SK-N-SH (cell line): ENCODE results near the gene PTBP1. TPM values are rescaled to one million over a fixed set of nuclear protein-coding genes. Genes with fewer than 3 reads are reported as not detected.

Experiments
- CTCF ChIA-PET: fragments of 300-600, 350-600 bp; formaldehyde crosslinking; extraction: SDS; loops from one replicate; lab custom pipeline; 2021; lab: Yijun Ruan, JAX
- POLR2A ChIA-PET: fragments of 350-600 bp; sonication (Branson Sonifier 250); formaldehyde crosslinking; extraction: SDS; loops from one replicate; lab custom pipeline; 2020; ENCODE audit warnings: antibody characterized with exemption, inconsistent platforms; lab: Yijun Ruan, JAX
- DNase-seq: peaks from one replicate; pipeline ENCODE4 v3.0.0; 2012
- H2AFZ ChIP-seq: fragments of 200-600 bp; sonication (generic); 2 replicates; pipeline ENCODE4 v1.8.1; 2016; ENCODE audit warnings: antibody characterized with exemption, mild to moderate bottlenecking, low read depth
- H3F3A ChIP-seq: fragments of 200-600 bp; sonication (generic); replicated peaks from 2 replicates; pipeline ENCODE3; 2016; ENCODE audit warnings: antibody characterized with exemption, mild to moderate bottlenecking; ENCODE audit not compliant: insufficient read depth
- H3K27ac ChIP-seq, 2 experiments: fragments of 200-500 bp in 1 of 2; fragments of 200-600 bp in 1 of 2; sonication (Bioruptor generic) in 1 of 2; sonication (generic), shearing (Covaris generic) in 1 of 2; 2 replicates each; pipeline versions ENCODE4 v1.5.1 to v1.6.1; 2014 to 2016; ENCODE audit warnings: low read depth in 2 of 2, inconsistent platforms in 1 of 2, low read length in 1 of 2, mild to moderate bottlenecking in 1 of 2, mixed read lengths in 1 of 2
- H3K27me3 ChIP-seq: fragments of 200-600 bp; sonication (generic), shearing (Covaris generic); 2 replicates; pipeline ENCODE4 v1.6.1; 2016; ENCODE audit warnings: mixed run types; ENCODE audit not compliant: insufficient read depth
- H3K36me3 ChIP-seq, 2 experiments: fragments of 200-500 bp in 1 of 2; fragments of 200-600 bp in 1 of 2; sonication (Bioruptor generic) in 1 of 2; sonication (generic) in 1 of 2; replicated peaks in 1 of 2; 2 replicates each; pipeline versions ENCODE3 to v1.5.1; 2014 to 2016; ENCODE audit warnings: low read length in 1 of 2, mild to moderate bottlenecking in 1 of 2; ENCODE audit not compliant: insufficient read depth in 2 of 2, control insufficient read depth in 1 of 2
- H3K4me1 ChIP-seq, 2 experiments: fragments of 200-500 bp in 1 of 2; fragments of 200-600 bp in 1 of 2; sonication (Bioruptor generic) in 1 of 2; sonication (generic), shearing (Covaris generic) in 1 of 2; 2 replicates each; pipeline versions ENCODE4 v1.5.1 to v1.6.1; 2014 to 2016; ENCODE audit warnings: low read depth in 1 of 2, low read length in 1 of 2, mixed run types in 1 of 2; ENCODE audit not compliant: insufficient read depth in 2 of 2, control insufficient read depth in 1 of 2
- H3K4me2 ChIP-seq: fragments of 200-600 bp; sonication (generic), shearing (Covaris generic); 2 replicates; pipeline ENCODE4 v1.6.1; 2017; ENCODE audit warnings: mixed run types
- H3K4me3 ChIP-seq, 2 experiments: fragments of 200-500 bp in 1 of 2; fragments of 200-600 bp in 1 of 2; sonication (Bioruptor generic) in 1 of 2; sonication (generic), shearing (Covaris generic) in 1 of 2; 2 replicates each; pipeline versions ENCODE4 v1.5.1 to v1.8.1; 2014 to 2016; ENCODE audit warnings: low read depth in 2 of 2, inconsistent platforms in 1 of 2, low read length in 1 of 2, mild to moderate bottlenecking in 1 of 2, mixed read lengths in 1 of 2, moderate library complexity in 1 of 2
- H3K79me2 ChIP-seq: fragments of 200-600 bp; sonication (generic); 2 replicates; pipeline ENCODE4 v1.8.1; 2017; ENCODE audit warnings: mild to moderate bottlenecking; ENCODE audit not compliant: insufficient read depth
- H3K9ac ChIP-seq: fragments of 200-600 bp; sonication (generic); 2 replicates; pipeline ENCODE4 v1.6.1; 2017; ENCODE audit warnings: mixed run types
- H3K9me2 ChIP-seq: fragments of 200-600 bp; sonication (generic); 2 replicates; pipeline ENCODE4 v1.6.1; 2017; ENCODE audit warnings: mixed run types
- H3K9me3 ChIP-seq: fragments of 200-600 bp; sonication (generic); 2 replicates; pipeline ENCODE4 v1.6.1; 2017; ENCODE audit warnings: mixed run types, mild to moderate bottlenecking, moderate library complexity
- H4K20me1 ChIP-seq: fragments of 200-600 bp; sonication (generic); 2 replicates; pipeline ENCODE4 v1.6.1; 2017; ENCODE audit warnings: mild to moderate bottlenecking, mixed run types; ENCODE audit not compliant: insufficient read depth
- CHD2 ChIP-seq: fragments of 150-350 bp; IDR thresholded peaks from 2 replicates; pipeline ENCODE4 v1.6.1; 2018; ENCODE audit warnings: low read length; ENCODE audit not compliant: partially characterized antibody
- ELF1 ChIP-seq: IDR thresholded peaks from 2 replicates; pipeline ENCODE4 v1.4.0; 2012
- FOXM1 ChIP-seq: IDR thresholded peaks from 2 replicates; pipeline ENCODE4 v1.4.0; 2012; ENCODE audit warnings: low read depth, mild to moderate bottlenecking
- MEF2A ChIP-seq: IDR thresholded peaks from 2 replicates; pipeline ENCODE4 v1.4.0; 2012; ENCODE audit warnings: low read depth, borderline replicate concordance
- MXI1 ChIP-seq: IDR thresholded peaks from 2 replicates; pipeline ENCODE4 v1.6.1; 2012; ENCODE audit warnings: mild to moderate bottlenecking, low read depth, low read length, improper control_type of control experiment
- NRF1 ChIP-seq: IDR thresholded peaks from 2 replicates; pipeline ENCODE4 v1.6.1; 2012; ENCODE audit warnings: low read depth, mild to moderate bottlenecking, low read length
- RAD21 ChIP-seq: IDR thresholded peaks from 2 replicates; pipeline ENCODE4 v1.6.1; 2012; ENCODE audit warnings: mild to moderate bottlenecking, low read length
- REST ChIP-seq: IDR thresholded peaks from 2 replicates; pipeline ENCODE4 v1.6.1; 2012; ENCODE audit warnings: mild to moderate bottlenecking, low read depth, low read length, moderate library complexity
- SMC3 ChIP-seq: IDR thresholded peaks from 2 replicates; pipeline ENCODE4 v1.6.1; 2012; ENCODE audit warnings: low read depth, low read length, improper control_type of control experiment
- WGBS: methylation state at CpG from one replicate; pipeline ENCODE4 v1.1.6; 2017; ENCODE audit warnings: low lambda C conversion rate; 5-methylcytosine and 5-hydroxymethylcytosine counted together
- polyA plus RNA-seq, 3 experiments: library from polyadenylated mRNA; depleted of rRNA; stranded (reverse); fragments of >200 nt; gene quantifications; 2 replicates each; pipeline ENCODE4 v1.2.3, GENCODE V29; 2012
- TF ChIP-seq, protein P1 (sequence below): fragments of 200-600 bp; sonication (generic); IDR thresholded peaks from 2 replicates; pipeline ENCODE4 v1.6.1; 2017; ENCODE audit warnings: antibody characterized with exemption, mild to moderate bottlenecking, moderate library complexity

Gene PTBP1
- polyA plus RNA-seq, 1 of the 3 experiments (the other 2 are of a cell fraction) = 243 TPM

- TF ChIP-seq REST (no peak), SMC3 (no peak), MEF2A (no peak), RAD21 (no peak), MXI1 (no peak), NRF1 (no peak), FOXM1 (no peak), CHD2 (no peak)
These were observed 25.2 kb upstream of the PTBP1 start (continued) for GRCh38 chr19:772063-772462.

DNA sequence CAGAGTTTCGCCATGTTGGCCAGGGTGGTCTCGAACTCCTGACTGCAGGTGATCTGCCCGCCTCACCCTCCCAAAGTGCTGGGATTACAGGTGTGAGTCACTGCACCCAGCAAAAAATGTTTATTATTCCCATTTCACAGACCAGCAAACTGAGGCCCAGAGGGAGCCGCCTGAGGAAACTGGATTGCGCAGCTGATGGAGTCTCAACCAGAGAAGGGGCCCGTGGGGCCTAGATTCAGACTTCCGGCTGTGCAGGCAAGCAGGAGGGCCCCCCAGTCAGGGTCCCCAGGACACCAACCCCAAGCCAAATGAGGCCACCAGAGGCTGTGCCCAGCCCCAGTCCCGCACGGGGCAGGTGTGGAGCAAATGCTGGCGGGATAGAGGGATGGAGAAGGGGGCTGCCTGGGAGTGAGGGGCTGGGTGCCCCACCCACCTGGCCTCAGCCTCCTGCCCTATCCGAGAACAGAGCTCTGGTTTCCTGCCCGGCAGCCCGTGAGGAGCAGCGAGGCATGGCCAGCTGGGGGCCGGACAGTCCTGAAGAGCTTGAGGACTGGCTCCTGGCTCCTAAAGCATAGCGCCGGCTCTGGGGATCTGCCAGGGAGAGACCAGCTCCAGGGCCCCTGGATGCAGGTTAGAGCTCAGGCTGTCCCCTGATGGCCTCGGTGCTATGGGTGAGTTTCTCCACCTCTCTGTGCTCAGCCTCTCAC lies 24.4 kb upstream of the PTBP1 start:
- no peak for TF ChIP-seq ELF1
- no peak for TF ChIP-seq NRF1
- TF ChIP-seq, protein P1, sequence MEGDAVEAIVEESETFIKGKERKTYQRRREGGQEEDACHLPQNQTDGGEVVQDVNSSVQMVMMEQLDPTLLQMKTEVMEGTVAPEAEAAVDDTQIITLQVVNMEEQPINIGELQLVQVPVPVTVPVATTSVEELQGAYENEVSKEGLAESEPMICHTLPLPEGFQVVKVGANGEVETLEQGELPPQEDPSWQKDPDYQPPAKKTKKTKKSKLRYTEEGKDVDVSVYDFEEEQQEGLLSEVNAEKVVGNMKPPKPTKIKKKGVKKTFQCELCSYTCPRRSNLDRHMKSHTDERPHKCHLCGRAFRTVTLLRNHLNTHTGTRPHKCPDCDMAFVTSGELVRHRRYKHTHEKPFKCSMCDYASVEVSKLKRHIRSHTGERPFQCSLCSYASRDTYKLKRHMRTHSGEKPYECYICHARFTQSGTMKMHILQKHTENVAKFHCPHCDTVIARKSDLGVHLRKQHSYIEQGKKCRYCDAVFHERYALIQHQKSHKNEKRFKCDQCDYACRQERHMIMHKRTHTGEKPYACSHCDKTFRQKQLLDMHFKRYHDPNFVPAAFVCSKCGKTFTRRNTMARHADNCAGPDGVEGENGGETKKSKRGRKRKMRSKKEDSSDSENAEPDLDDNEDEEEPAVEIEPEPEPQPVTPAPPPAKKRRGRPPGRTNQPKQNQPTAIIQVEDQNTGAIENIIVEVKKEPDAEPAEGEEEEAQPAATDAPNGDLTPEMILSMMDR = no peak
- Histone ChIP-seq H3K4me3 (no peak overlapping the region), H3K4me1 (no peaks in the 10 kb centered on the region), H3K4me2 (no peak overlapping the region), H3K27ac (no peak overlapping the region), H2AFZ (no peak overlapping the region), H3K9me3 (no peaks in the 10 kb centered on the region), H3K36me3 (no peaks in the 10 kb centered on the region), H3K9me2 (no peaks in the 10 kb centered on the region), H3F3A (peaks cover 7% of the 10 kb centered on the region), H3K79me2 (no peaks in the 10 kb centered on the region), H3K27me3 (no peaks in the 10 kb centered on the region), H4K20me1 (no peaks in the 10 kb centered on the region), H3K9ac (no peak overlapping the region)
- no peak for DNase-seq
- POLR2A ChIA-PET = interaction anchor here (0.5 kb wide), 1 partner anchor 69 kb away, joined by 3 read pairs; no protein-coding TSS in a partner anchor
- CTCF ChIA-PET = interaction anchor here (0.7 to 1.3 kb wide), 4 partner anchors 58 to 141 kb away, joined by 3 to 4 read pairs (median 3); partner anchors contain the start of gene CFD
- 78% methylated on average over 9 of the region's 18 CpGs for WGBS
